ENCODE data around the gene PHKA1. TPM values are rescaled to one million over a fixed set of nuclear protein-coding genes. Genes with fewer than 3 reads are reported as not detected.

Gene PHKA1
- total RNA-seq, 4 donors from 2014 or later, result 3.3 to 6.5 (median 4.4) TPM

GRCh38 chrX:72685018-72685417, 29.1 kb downstream of the PHKA1 start:
- TF ChIP-seq, protein P1, sequence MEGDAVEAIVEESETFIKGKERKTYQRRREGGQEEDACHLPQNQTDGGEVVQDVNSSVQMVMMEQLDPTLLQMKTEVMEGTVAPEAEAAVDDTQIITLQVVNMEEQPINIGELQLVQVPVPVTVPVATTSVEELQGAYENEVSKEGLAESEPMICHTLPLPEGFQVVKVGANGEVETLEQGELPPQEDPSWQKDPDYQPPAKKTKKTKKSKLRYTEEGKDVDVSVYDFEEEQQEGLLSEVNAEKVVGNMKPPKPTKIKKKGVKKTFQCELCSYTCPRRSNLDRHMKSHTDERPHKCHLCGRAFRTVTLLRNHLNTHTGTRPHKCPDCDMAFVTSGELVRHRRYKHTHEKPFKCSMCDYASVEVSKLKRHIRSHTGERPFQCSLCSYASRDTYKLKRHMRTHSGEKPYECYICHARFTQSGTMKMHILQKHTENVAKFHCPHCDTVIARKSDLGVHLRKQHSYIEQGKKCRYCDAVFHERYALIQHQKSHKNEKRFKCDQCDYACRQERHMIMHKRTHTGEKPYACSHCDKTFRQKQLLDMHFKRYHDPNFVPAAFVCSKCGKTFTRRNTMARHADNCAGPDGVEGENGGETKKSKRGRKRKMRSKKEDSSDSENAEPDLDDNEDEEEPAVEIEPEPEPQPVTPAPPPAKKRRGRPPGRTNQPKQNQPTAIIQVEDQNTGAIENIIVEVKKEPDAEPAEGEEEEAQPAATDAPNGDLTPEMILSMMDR (IDR thresholded peaks at IDR 0.05; ENCODE audit: low read depth), result no peak

GRCh38 chrX:72683631-72684030, 30.5 kb downstream of the PHKA1 start:
- TF ChIP-seq, protein P1 (IDR thresholded peaks at IDR 0.05; ENCODE audit: low read depth), result no peak

GRCh38 chrX:72676465-72676864, 37.6 kb downstream of the PHKA1 start:
- TF ChIP-seq, protein P1 (IDR thresholded peaks at IDR 0.05; ENCODE audit: low read depth), result no peak

- TF ChIP-seq, protein P1 (IDR thresholded peaks at IDR 0.05; ENCODE audit: low read depth), result no peak
Measured at GRCh38 chrX:72666451-72666850, 47.7 kb downstream of the PHKA1 start.

- TF ChIP-seq, protein P1 (IDR thresholded peaks at IDR 0.05; ENCODE audit: low read depth), result no peak
Measured at GRCh38 chrX:72663737-72664136, 50.4 kb downstream of the PHKA1 start.

DNA sequence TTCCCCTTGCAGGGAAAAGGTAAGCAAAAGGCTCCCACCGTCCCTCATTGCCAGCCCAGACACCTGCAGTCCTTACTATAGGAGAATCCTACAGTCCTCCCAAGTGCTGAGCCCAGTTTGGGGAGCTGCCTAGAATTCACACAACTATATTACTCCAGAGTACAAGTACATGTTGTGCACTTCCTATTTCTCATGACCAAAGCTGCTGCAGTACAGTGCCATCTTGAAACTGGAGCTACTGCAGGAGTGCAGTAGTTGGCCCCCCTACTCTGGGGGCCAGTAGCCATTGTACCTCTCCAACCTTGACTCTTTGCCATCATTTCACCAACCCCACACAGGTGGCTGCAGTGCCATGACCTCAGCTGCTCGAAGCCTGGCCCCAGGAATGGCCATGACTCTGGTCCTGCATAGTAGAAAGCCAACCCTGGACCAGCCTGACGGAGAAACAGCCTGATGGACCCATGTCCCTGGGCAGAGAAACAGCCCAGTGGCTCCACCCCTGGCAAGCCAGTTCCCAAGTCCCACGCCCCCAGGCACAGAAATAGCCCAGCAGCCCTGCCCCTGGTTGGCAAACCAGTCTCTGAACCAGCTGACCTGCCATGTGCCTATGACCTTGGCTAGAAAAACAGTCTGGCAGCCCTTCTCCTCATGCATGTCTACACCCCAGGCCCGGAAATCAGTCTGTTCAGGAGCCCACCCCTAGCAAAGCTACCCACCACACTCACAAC, 51.9 kb downstream of the PHKA1 start:
- TF ChIP-seq, protein P1 (IDR thresholded peaks at IDR 0.05; ENCODE audit: low read depth), result no peak

DNA sequence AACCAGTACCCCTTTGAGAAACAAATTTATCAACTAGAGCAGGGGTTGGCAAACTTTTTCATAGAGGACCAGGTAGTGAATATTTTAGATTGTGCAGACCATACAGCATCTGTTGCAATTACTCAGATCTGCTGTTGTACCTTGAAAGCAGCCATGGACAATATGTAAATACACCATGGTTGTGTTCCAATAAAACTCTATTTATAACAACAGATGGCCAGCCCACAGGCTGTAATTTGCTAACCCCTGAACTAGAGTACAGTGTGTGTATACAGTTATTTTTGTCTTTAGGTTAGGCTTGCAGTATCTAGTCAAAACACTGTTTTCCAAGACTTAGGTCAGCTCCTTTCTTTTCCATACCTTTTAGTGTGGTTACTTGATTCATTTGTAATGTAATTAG, 54.4 kb downstream of the PHKA1 start:
- TF ChIP-seq, protein P1 (IDR thresholded peaks at IDR 0.05; ENCODE audit: low read depth), result no peak
